ENCODE data around the gene SPP1.
"Not testable (repeated sequence)": the region's sequence is repeated elsewhere in the genome, so short reads cannot be mapped to it uniquely, and the experiment has no call there.

SPP1 gene

DNA sequence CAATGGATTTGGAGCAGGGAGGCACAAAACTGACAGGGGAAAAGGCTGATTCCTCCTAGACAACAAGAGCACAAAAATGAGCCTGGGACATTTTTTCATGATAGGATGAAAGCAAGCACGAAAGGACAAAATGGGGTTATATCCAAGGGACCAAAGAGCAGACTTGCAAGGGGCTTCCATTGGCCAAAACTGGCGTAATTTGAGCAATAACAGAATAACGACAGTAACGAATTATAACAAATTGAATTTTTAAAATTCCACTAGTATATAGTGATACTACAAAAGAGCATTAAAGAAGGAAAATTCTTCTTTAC lies 10.3 kb downstream of the SPP1 start:
- Histone ChIP-seq H3K36me3 (no peaks in the 10 kb centered on the region), H3K9me3 (no peaks in the 10 kb centered on the region), H3K4me1 (no peaks in the 10 kb centered on the region), H3K27me3 (peaks cover 38% of the 10 kb centered on the region), H3K4me3 (ENCODE audit: low read depth, low read length) (no peak overlapping the region)
- TF ChIP-seq, protein P1, sequence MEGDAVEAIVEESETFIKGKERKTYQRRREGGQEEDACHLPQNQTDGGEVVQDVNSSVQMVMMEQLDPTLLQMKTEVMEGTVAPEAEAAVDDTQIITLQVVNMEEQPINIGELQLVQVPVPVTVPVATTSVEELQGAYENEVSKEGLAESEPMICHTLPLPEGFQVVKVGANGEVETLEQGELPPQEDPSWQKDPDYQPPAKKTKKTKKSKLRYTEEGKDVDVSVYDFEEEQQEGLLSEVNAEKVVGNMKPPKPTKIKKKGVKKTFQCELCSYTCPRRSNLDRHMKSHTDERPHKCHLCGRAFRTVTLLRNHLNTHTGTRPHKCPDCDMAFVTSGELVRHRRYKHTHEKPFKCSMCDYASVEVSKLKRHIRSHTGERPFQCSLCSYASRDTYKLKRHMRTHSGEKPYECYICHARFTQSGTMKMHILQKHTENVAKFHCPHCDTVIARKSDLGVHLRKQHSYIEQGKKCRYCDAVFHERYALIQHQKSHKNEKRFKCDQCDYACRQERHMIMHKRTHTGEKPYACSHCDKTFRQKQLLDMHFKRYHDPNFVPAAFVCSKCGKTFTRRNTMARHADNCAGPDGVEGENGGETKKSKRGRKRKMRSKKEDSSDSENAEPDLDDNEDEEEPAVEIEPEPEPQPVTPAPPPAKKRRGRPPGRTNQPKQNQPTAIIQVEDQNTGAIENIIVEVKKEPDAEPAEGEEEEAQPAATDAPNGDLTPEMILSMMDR (IDR thresholded peaks at IDR 0.05; ENCODE audit: low read depth, low read length), result no peak
- no peak for DNase-seq

DNA sequence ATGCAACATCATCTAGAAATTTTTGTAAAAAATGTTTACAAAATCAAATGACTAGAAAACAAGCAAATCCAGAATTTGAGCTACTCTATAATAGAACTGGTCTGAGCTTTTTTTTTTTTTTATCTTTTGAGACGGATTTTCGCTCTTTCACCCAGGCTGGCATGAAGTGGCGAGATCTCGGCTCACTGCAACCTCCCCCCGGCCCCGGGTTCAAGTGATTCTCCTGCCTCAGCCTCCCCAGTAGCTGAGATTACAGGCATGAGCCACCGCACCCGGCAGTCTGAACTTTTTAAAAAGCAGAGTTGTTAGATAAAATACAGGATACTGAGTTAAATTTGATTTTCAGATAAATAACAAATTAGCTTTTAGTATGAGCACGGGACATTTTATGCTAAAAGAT lies 11.0 kb downstream of the SPP1 start:
- no peak for DNase-seq
- Histone ChIP-seq H3K4me3 (ENCODE audit: low read depth, low read length) (no peak overlapping the region), H3K36me3 (no peaks in the 10 kb centered on the region), H3K27me3 (peaks cover 38% of the 10 kb centered on the region), H3K4me1 (no peaks in the 10 kb centered on the region), H3K9me3 (no peaks in the 10 kb centered on the region)
- TF ChIP-seq, protein P1 (IDR thresholded peaks at IDR 0.05; ENCODE audit: low read depth, low read length), result no peak

DNA sequence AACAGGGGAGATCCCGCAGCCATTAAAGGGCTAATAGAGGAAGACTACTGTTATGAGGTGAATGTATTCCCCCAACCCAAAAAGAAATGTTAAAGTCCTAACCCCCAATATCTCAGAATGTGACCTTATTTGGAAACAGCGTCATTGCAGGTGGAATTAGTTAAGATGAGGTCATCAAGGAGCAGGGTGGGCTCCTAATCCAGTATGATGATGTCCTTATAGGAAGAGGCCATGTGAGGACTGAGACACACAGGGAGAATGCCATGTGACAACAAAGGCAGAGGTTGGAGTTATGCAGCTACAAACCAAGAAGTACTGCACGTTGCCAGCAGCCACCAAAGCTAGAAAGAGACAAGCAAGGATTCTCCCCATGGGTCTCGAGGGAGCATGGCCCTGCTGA lies 14.3 kb downstream of the SPP1 start:
- H3K4me3 ChIP-seq (ENCODE audit: low read depth, low read length), result no peak overlapping the region
- DNase-seq, result no peak
- no peaks in the 10 kb centered on the region for H3K36me3 ChIP-seq
- no peaks in the 10 kb centered on the region for H3K9me3 ChIP-seq
- peaks cover 17% of the 10 kb centered on the region for H3K27me3 ChIP-seq
- no peaks in the 10 kb centered on the region for H3K4me1 ChIP-seq
- TF ChIP-seq, protein P1 (IDR thresholded peaks at IDR 0.05; ENCODE audit: low read depth, low read length), result no peak

DNA sequence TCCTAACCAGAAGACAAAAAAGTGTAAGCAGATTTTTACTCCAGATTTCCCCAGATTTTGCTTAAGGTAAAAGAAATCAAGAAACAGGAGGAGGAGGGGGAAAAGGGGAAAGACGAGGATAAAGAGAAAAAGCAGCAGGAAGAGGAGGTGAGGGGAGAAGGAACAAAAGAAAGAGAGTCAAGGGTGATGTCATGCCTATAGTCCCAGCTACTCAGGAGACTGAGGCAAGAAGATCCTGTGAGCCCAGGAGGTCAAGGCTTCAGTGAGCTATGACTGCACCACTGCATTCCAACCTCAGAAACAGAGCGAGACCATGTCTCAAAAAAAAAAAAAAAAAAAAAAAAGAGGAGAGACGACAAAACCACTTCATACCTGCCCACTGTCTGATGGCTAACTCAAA lies 19.9 kb downstream of the SPP1 start:
- no peaks in the 10 kb centered on the region for H3K4me1 ChIP-seq
- H3K4me3 ChIP-seq (ENCODE audit: low read depth, low read length), result no peak overlapping the region
- TF ChIP-seq, protein P1 (IDR thresholded peaks at IDR 0.05; ENCODE audit: low read depth, low read length), result no peak
- no peaks in the 10 kb centered on the region for H3K36me3 ChIP-seq
- H3K9me3 ChIP-seq, result no peaks in the 10 kb centered on the region
- no peaks in the 10 kb centered on the region; the same call in none of the 2 replicates for H3K27me3 ChIP-seq
- DNase-seq, result no peak

DNA sequence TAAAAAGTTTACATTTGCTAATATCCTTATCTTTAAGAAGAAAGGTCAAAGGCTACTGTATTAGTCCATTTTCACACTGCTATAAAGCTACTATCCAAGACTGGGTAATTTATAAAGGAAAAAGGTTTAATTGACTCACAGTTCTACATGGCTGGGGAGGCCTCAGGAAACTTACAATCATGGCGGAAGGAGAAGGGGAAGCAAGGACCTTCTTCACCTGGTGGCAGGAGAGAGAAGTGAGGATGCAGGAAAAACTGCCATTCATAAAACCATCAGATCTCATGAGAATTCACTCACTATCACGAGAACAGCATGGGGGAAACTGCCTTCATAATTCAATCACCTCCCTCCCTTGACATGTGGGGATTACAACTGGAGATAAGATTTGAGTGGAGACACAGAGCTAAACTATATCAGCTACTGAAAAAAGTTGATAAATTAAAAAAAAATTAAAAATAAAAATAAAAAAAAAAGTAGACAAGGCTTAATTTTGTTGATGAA lies 23.7 kb downstream of the SPP1 start:
- DNase-seq; H3K27me3 ChIP-seq; H3K9me3 ChIP-seq; H3K36me3 ChIP-seq; H3K4me3 ChIP-seq (ENCODE audit: low read depth, low read length); H3K4me1 ChIP-seq: not testable (repeated sequence)
- TF ChIP-seq, protein P1 (IDR thresholded peaks at IDR 0.05; ENCODE audit: low read depth, low read length), result peak; percentile 20; the same call in 1 of the 2 replicates

DNA sequence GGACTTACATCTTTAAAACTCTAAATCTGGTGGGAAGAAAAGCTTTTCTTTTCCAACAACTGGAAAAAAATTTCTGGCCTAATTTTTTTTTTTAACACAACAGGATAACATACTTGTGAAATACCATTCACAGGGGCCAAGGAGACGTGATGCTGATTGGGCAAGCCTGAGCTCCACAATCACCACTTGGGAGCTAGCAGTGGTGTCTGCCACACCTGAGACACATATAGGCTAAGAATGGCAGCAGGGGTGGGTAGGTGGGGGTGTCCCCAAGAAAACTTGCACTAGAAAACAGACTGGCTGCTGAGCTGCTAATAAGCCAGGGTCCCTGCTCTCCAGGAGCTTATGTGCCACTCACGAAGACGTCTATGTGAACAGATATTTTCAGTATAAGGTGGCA lies 26.4 kb downstream of the SPP1 start:
- H3K36me3 ChIP-seq, result no peaks in the 10 kb centered on the region
- no peaks in the 10 kb centered on the region for H3K9me3 ChIP-seq
- H3K27me3 ChIP-seq, result no peaks in the 10 kb centered on the region; the same call in none of the 2 replicates
- DNase-seq, result no peak
- H3K4me3 ChIP-seq (ENCODE audit: low read depth, low read length), result no peak overlapping the region
- TF ChIP-seq, protein P1 (IDR thresholded peaks at IDR 0.05; ENCODE audit: low read depth, low read length), result no peak
- H3K4me1 ChIP-seq, result no peaks in the 10 kb centered on the region
